ENCODE data around the gene TMEM235. TPM values are rescaled to one million over a fixed set of nuclear protein-coding genes. Genes with fewer than 3 reads are reported as not detected.
A peak's percentile ranks its signal among the peaks of the same experiment; 100 is the strongest.

TMEM235 gene
- total RNA-seq, 3 donors from 2014 or later = not detected

DNA sequence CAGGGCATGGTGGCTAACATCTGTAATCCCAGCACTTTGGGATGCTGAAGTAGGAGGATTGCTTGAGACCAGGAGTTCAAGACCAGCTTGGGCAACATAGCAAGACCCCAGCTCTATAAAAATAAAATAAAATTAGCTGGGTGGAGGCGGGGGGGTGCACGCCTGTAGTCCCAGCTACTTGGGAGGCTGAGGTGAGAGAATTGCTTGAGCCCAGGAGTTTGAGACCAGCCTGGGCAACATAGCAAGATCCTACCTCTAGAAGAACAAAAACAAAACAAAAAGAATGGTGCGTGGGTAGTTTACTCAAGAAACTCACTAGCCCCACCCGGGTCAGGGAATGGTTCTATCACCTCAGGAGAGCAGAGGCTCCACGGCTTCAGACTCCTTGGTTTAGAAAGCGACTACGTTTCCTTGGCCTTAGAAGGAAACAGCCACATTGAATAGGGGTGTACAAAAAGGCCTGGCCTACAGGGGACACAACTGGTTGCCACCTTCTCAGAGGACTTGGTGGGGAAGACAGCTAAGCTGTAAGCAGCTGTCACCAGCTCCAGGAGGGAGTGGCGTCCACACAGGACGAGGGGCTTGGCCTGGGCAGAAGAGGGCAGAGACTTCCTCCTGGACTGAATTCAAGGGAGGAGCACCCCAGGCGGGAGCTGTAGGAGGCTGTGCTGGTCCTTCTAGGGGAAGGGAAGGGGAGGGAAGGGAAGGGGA is 45.3 kb upstream of the TMEM235 start:
- DNase-seq (peak; percentile 73 to 86 (median 81)), ATAC-seq (peak; percentile 72)
- Histone ChIP-seq H3K4me1 (ENCODE audit: low read depth) (peaks cover 5% of the 10 kb centered on the region), H3K36me3 (ENCODE audit: low read depth) (no peaks in the 10 kb centered on the region), H3K9me3 (no peaks in the 10 kb centered on the region), H3K4me3 (no peak overlapping the region)
- intact Hi-C loops (cut with DNase I, micrococcal nuclease) = loop anchor here in 1 of 2 donors (5.0 kb wide), 1 partner anchor 74 kb away; no protein-coding TSS in a partner anchor
- TF ChIP-seq, protein P1, sequence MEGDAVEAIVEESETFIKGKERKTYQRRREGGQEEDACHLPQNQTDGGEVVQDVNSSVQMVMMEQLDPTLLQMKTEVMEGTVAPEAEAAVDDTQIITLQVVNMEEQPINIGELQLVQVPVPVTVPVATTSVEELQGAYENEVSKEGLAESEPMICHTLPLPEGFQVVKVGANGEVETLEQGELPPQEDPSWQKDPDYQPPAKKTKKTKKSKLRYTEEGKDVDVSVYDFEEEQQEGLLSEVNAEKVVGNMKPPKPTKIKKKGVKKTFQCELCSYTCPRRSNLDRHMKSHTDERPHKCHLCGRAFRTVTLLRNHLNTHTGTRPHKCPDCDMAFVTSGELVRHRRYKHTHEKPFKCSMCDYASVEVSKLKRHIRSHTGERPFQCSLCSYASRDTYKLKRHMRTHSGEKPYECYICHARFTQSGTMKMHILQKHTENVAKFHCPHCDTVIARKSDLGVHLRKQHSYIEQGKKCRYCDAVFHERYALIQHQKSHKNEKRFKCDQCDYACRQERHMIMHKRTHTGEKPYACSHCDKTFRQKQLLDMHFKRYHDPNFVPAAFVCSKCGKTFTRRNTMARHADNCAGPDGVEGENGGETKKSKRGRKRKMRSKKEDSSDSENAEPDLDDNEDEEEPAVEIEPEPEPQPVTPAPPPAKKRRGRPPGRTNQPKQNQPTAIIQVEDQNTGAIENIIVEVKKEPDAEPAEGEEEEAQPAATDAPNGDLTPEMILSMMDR (IDR thresholded peaks at IDR 0.05) = no peak

DNA sequence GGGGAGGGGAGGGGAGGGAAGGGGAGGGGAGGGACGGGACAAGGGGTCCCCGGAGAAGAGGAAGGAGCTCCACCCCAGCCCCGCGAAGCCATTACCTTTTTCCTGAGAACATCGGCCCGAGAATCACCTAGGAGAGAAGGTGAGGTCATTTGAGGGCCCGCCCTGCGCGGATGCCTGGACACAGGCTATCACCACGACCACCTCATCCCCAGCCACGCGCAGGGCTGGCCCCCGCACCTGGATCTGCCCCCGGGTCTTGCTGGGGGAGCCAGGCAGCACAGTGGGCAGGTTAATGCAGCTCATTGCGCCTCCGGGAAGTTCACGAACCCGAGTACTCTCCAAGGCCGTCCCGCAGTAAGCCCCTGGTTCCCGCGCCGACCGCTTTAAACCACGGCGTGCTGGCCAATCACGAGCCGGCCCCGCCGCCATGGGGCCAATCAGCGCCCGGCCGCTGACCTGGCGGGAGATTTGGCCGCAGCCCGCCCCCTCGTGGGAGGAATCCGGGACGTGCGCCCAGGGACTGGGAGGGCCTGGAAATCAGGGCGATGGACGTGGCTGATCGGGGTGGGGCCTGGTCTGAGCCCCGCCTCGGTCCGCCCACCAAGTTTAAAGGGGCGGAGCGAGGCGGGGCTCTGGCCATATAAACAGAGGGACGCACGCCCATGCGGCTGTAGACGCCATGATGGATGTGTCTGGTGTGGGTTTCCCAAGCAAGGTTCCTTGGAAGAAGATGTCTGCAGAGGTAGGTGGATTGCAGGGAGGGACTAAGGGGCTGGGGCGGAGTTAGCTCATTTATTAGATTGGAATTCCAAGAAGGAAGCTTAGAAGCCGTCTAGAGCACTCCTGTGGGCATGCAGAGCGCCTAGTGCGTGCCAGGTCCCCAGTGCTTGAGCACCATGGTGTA is 44.5 kb upstream of the TMEM235 start, which contains the start of the genes AFMID and TK1:
AFMID (plus strand) TSS at position 671 of the 904 bp plus-strand sequence; CDS start at position 680, 9 bp downstream.
TK1 (minus strand) TSS at position 361 of the 904 bp plus-strand sequence; CDS start at position 303, 58 bp downstream.
- DNase-seq (peak; percentile 96 to 100 (median 97)), ATAC-seq (peak; percentile 92)
- Histone ChIP-seq H3K4me3 (peak within 1 kb of the TSS; percentile 24), H3K4me1 (ENCODE audit: low read depth) (peaks cover 5% of the 10 kb centered on the region), H3K36me3 (ENCODE audit: low read depth) (no peaks in the 10 kb centered on the region), H3K9me3 (no peaks in the 10 kb centered on the region)
- TF ChIP-seq, protein P1 (IDR thresholded peaks at IDR 0.05) = peak; percentile 75
- intact Hi-C loops (cut with DNase I, micrococcal nuclease) = loop anchor here in 1 of 2 donors (5.0 kb wide), 1 partner anchor 75 kb away; no protein-coding TSS in a partner anchor

DNA sequence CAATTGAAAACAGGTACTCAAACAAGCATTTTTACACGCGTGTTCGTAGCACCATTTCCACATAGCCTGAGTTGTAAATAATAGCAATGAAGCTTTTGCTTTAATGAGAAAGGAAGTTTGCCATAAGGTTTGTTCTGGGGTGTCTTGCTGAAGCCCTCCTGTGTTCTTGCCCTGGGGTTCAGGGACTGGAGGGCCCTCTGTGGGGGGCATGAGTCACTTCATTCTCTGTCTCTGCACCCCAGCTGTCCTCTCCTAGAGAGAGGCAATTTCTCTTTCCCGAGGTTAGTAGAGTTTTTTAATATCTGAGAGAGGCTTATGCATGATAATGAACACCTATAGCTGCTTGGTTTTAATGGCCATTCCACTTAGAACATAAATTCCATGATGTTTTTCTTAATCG is 34.7 kb upstream of the TMEM235 start:
- Histone ChIP-seq H3K4me1 (ENCODE audit: low read depth) (peaks cover 12% of the 10 kb centered on the region), H3K9me3 (no peaks in the 10 kb centered on the region), H3K4me3 (no peak overlapping the region), H3K36me3 (ENCODE audit: low read depth) (no peaks in the 10 kb centered on the region)
- intact Hi-C loops (cut with DNase I, micrococcal nuclease) = no loop called here
- TF ChIP-seq, protein P1 (IDR thresholded peaks at IDR 0.05) = no peak
- no peak for ATAC-seq
- DNase-seq = no peak

DNA sequence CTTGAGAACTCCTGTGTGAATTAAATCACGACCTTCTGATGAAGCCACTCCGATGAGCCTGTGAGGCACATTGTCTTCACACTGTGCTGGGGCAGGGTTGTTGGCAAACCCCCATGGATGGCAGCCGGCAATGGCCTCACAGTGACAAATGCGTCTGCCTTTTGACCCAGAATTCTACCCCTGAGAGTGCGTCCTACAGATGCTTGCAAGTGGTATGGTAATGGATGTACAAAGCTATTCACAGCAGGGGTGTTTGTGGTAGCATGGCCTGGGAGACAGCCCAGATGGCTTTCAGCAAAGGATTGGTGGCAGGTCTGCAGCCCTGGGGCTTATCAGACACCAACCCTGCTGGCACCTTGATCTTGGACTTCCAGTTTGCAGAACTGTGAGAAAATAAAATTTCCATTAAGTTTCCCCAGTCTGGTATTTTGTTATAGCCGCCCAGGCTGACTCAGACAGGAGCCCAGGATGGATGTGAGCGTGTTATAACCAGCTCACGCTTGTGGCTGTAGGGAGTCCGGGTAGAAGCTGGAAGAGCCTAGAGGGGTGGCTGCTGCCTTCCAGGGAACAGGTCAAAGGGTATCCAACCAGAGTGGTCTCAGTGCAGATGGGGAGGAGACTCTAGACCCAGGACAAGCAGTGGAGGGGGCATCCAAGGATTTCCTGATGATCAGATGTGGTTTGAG is 34.1 kb upstream of the TMEM235 start:
- no peaks in the 10 kb centered on the region for H3K36me3 ChIP-seq (ENCODE audit: low read depth)
- DNase-seq (no peak), ATAC-seq (no peak)
- H3K4me3 ChIP-seq = no peak overlapping the region
- H3K9me3 ChIP-seq = no peaks in the 10 kb centered on the region
- intact Hi-C loops (cut with DNase I, micrococcal nuclease) = no loop called here
- H3K4me1 ChIP-seq (ENCODE audit: low read depth) = peaks cover 12% of the 10 kb centered on the region
- TF ChIP-seq, protein P1 (IDR thresholded peaks at IDR 0.05) = no peak

DNA sequence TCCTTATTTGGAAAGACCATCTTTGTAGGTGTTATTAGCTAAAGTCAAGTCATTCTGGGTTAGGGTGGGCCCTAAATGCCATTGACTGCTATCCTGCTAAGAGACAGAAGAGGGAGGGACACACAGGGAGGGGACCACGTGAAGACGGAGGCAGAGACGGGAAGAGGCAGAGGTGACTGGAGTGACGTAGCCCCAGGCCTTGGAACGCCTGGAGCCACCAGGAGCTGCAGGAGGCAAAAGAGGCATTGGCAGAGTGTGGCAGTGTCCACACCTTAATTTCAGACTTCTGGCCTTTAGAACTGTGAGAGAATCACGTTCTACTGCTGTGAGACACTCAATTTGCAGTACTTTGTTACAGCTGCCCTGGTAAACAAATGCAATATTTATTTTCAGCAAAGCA is 31.0 kb upstream of the TMEM235 start:
- no peak for ATAC-seq

More for the DNA sequence above, 31.0 kb upstream of the TMEM235 start:
- intact Hi-C loops (cut with DNase I, micrococcal nuclease) = no loop called here
- H3K4me1 ChIP-seq (ENCODE audit: low read depth) = peaks cover 12% of the 10 kb centered on the region
- no peaks in the 10 kb centered on the region for H3K36me3 ChIP-seq (ENCODE audit: low read depth)
- DNase-seq = no peak
- H3K9me3 ChIP-seq = no peaks in the 10 kb centered on the region
- TF ChIP-seq, protein P1 (IDR thresholded peaks at IDR 0.05) = no peak
- H3K4me3 ChIP-seq = no peak overlapping the region

All from mucosa of descending colon (tissue), 3 donors.